Ovary (tissue), 3 donors: ENCODE measurements around the gene XRCC3.

Experiments used
- CTCF ChIP-seq, 3 donors: fragments of 450-650 bp in 2 of 3; fragments of 200-600 bp in 1 of 3; IDR thresholded peaks; one replicate each; pipeline versions ENCODE4 v1.5.1 to v1.8.0; 2016 to 2022; ENCODE audit warnings: antibody characterized with exemption in 3 of 3, mild to moderate bottlenecking in 1 of 3
- POLR2A ChIP-seq: fragments of 450-650 bp; IDR thresholded peaks from one replicate; pipeline ENCODE4 v1.6.1; 2017; ENCODE audit warnings: antibody characterized with exemption, mild to moderate bottlenecking, moderate library complexity
- donor health status: DM: no; HTN: no; CAD: no.

GRCh38 chr14:103711516-103712431, 3.5 kb downstream of the XRCC3 start:
- TF ChIP-seq CTCF (IDR thresholded peaks at IDR 0.05): no peak
- TF ChIP-seq POLR2A: no peak
